Measurements from ENCODE around the gene HMCES. TPM values are rescaled to one million over a fixed set of nuclear protein-coding genes. Genes with fewer than 3 reads are reported as not detected.

HMCES gene
- total and polyA plus RNA-seq, 10 donors: 16.1 to 60.7 (median 30.4) TPM

GRCh38 chr3:129278966-129279906, 566 bp downstream of the HMCES start:
- 1 to 2% (median 1%) methylated on average over 45 to 82 of the region's 82 CpGs for WGBS, 5 donors
- H3K27me3 ChIP-seq (replicated peaks in 1 of 7): no peaks in the 10 kb centered on the region
- peaks cover 0 to 38% (median 27%) of the 10 kb centered on the region in 6 donors for H3K36me3 ChIP-seq
- no peaks in the 10 kb centered on the region for H3K9me3 ChIP-seq
- DNase-seq: peak; percentile 91
- H3K4me1 ChIP-seq: peaks cover 43 to 87% (median 68%) of the 10 kb centered on the region in 6 donors
- intact Hi-C loops (cut with DNase I; ENCODE audit: low total_unique reads): no loop called here
- TF ChIP-seq CTCF (IDR thresholded peaks at IDR 0.05 in 8 of 11, conservative IDR thresholded peaks at IDR 0.05 in 3 of 11) (no peak), POLR2A (IDR thresholded peaks at IDR 0.05) (peak in 2 of 3 donors; percentile 46 to 71), POLR2AphosphoS5 (IDR thresholded peaks at IDR 0.05) (peak in 1 of 3 donors; percentile 21)
- peak overlapping the region; percentile 49 to 93 (median 74) for H3K4me3 ChIP-seq
- peak overlapping the region; percentile 89 to 98 (median 94) for H3K27ac ChIP-seq

- TF ChIP-seq CTCF (IDR thresholded peaks at IDR 0.05 in 8 of 11, conservative IDR thresholded peaks at IDR 0.05 in 3 of 11): no peak
- no peak for TF ChIP-seq POLR2AphosphoS5 (IDR thresholded peaks at IDR 0.05)
- no peak for TF ChIP-seq POLR2A (IDR thresholded peaks at IDR 0.05)
- H3K36me3 ChIP-seq: peaks cover 0 to 28% (median 18%) of the 10 kb centered on the region in 6 donors
- no peaks in the 10 kb centered on the region for H3K9me3 ChIP-seq
- 79 to 97% (median 89%) methylated on average over 2 of the region's 2 CpGs for WGBS, 5 donors
- H3K4me3 ChIP-seq: peak overlapping the region in 5 of 8 donors; percentile 65 to 93 (median 77)
- no peak for DNase-seq
- no peaks in the 10 kb centered on the region for H3K27me3 ChIP-seq (replicated peaks in 1 of 7)
- intact Hi-C loops (cut with DNase I; ENCODE audit: low total_unique reads): no loop called here
- H3K4me1 ChIP-seq: peaks cover 43 to 93% (median 69%) of the 10 kb centered on the region in 6 donors
- peak overlapping the region in 7 of 8 donors; percentile 89 to 98 (median 95) for H3K27ac ChIP-seq
Measured at GRCh38 chr3:129280183-129280582, 1.5 kb downstream of the HMCES start.

GRCh38 chr3:129281726-129282125, 3.1 kb downstream of the HMCES start:
- no peak for TF ChIP-seq POLR2AphosphoS5 (IDR thresholded peaks at IDR 0.05)
- no peak for TF ChIP-seq CTCF (IDR thresholded peaks at IDR 0.05 in 8 of 11, conservative IDR thresholded peaks at IDR 0.05 in 3 of 11)
- TF ChIP-seq POLR2A (IDR thresholded peaks at IDR 0.05): no peak
- DNase-seq: no peak
- peak overlapping the region in 4 of 8 donors; percentile 2 to 65 (median 32) for H3K27ac ChIP-seq
- 63 to 83% (median 73%) methylated on average over 5 of the region's 5 CpGs for WGBS, 5 donors
- intact Hi-C loops (cut with DNase I; ENCODE audit: low total_unique reads): no loop called here
- no peak overlapping the region for H3K4me3 ChIP-seq
- peaks cover 43 to 78% (median 62%) of the 10 kb centered on the region in 6 donors for H3K4me1 ChIP-seq
- H3K27me3 ChIP-seq (replicated peaks in 1 of 7): no peaks in the 10 kb centered on the region
- no peaks in the 10 kb centered on the region for H3K9me3 ChIP-seq
- H3K36me3 ChIP-seq: peaks cover 0 to 28% (median 5%) of the 10 kb centered on the region in 6 donors

Measured in spleen (tissue), 11 donors.